ENCODE data around the gene SF1. TPM values are rescaled to one million over a fixed set of nuclear protein-coding genes. Genes with fewer than 3 reads are reported as not detected.

The SF1 gene
- total and polyA plus RNA-seq, 2 donors from 2014 or later: 87.5 to 320 TPM

- H3K4me3 ChIP-seq (ENCODE audit: low read length in 3 of 3): no peak overlapping the region
- intact Hi-C loops (cut with DNase I): no loop called here
- no peak overlapping the region for H3K27ac ChIP-seq (ENCODE audit: low read depth in 2 of 2, low read length in 2 of 2)
- TF ChIP-seq, protein P1, sequence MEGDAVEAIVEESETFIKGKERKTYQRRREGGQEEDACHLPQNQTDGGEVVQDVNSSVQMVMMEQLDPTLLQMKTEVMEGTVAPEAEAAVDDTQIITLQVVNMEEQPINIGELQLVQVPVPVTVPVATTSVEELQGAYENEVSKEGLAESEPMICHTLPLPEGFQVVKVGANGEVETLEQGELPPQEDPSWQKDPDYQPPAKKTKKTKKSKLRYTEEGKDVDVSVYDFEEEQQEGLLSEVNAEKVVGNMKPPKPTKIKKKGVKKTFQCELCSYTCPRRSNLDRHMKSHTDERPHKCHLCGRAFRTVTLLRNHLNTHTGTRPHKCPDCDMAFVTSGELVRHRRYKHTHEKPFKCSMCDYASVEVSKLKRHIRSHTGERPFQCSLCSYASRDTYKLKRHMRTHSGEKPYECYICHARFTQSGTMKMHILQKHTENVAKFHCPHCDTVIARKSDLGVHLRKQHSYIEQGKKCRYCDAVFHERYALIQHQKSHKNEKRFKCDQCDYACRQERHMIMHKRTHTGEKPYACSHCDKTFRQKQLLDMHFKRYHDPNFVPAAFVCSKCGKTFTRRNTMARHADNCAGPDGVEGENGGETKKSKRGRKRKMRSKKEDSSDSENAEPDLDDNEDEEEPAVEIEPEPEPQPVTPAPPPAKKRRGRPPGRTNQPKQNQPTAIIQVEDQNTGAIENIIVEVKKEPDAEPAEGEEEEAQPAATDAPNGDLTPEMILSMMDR (IDR thresholded peaks at IDR 0.05; ENCODE audit: borderline replicate concordance, extremely low read depth, insufficient read depth): no peak
- H3K27me3 ChIP-seq (ENCODE audit: control insufficient read depth, insufficient read depth, low read length): no peaks in the 10 kb centered on the region
- FAIRE-seq (no peak), DNase-seq (peak in 2 of 5 donors; percentile 42 to 51)
- H3K9ac ChIP-seq (ENCODE audit: low read length in 3 of 3): no peak overlapping the region
- peaks cover 31 to 73% (median 64%) of the 10 kb centered on the region in 3 donors for H3K36me3 ChIP-seq (ENCODE audit: control insufficient read depth in 2 of 3, insufficient read depth in 3 of 3, low read length in 3 of 3)
- peaks cover 3 to 42% (median 13%) of the 10 kb centered on the region in 3 donors for H3K4me1 ChIP-seq (ENCODE audit: control insufficient read depth in 2 of 3, insufficient read depth in 2 of 3, low read depth in 1 of 3, low read length in 3 of 3)
- no peaks in the 10 kb centered on the region for H3K9me3 ChIP-seq (ENCODE audit: control insufficient read depth in 2 of 3, insufficient read depth in 1 of 3, low read length in 3 of 3)
Measured at GRCh38 chr11:64766881-64767280, 11.5 kb downstream of the SF1 start.

DNA sequence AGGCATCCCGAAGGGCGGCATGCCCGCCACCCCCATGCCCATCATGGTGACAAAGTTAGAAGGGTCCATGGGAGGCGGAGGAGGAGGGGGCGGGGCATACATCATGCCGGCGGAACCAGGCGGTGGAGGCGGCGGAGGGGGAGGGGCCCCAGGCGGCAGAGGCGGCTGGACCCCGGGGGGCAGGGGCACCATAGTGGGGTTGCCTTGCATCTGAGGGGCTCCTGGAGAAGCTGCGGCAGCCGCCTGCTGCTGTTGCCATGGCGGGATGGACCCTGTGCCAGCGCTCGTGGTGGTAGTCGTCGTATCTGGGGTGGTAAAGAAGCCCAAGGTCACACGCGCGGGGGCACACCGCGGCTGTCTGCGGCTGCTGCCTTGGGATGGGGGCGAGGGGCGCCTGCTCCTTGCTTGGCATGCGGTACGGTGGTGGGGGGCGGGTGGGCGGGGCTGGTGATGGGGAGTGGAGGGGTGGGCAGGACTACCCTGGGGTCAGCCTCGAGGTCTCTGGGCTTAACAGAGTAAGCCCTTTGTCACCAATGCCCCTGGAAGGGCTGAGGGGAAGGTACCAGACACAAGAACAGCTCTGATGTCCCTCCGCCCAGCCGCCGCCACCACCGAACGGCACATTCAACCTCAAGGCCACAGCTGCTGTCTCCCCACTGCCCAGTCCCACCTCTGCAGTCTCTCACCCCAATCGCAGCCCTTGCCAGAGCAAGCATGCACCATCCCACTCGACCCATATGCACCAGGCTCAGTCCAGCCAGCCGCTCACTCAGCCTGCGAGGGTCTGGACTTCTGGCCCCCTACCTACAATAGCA is 12.3 kb downstream of the SF1 start:
- H3K27ac ChIP-seq (ENCODE audit: low read depth in 2 of 2, low read length in 2 of 2): no peak overlapping the region
- intact Hi-C loops (cut with DNase I): no loop called here
- FAIRE-seq (no peak), DNase-seq (peak in 2 of 5 donors; percentile 60 to 77)
- H3K36me3 ChIP-seq (ENCODE audit: control insufficient read depth in 2 of 3, insufficient read depth in 3 of 3, low read length in 3 of 3): peaks cover 31 to 65% (median 58%) of the 10 kb centered on the region in 3 donors
- H3K4me1 ChIP-seq (ENCODE audit: control insufficient read depth in 2 of 3, insufficient read depth in 2 of 3, low read depth in 1 of 3, low read length in 3 of 3): peaks cover 3 to 39% (median 14%) of the 10 kb centered on the region in 3 donors
- TF ChIP-seq, protein P1 (IDR thresholded peaks at IDR 0.05; ENCODE audit: borderline replicate concordance, extremely low read depth, insufficient read depth): no peak
- no peaks in the 10 kb centered on the region for H3K27me3 ChIP-seq (ENCODE audit: control insufficient read depth, insufficient read depth, low read length)
- no peak overlapping the region for H3K9ac ChIP-seq (ENCODE audit: low read length in 3 of 3)
- no peaks in the 10 kb centered on the region for H3K9me3 ChIP-seq (ENCODE audit: control insufficient read depth in 2 of 3, insufficient read depth in 1 of 3, low read length in 3 of 3)
- no peak overlapping the region for H3K4me3 ChIP-seq (ENCODE audit: low read length in 3 of 3)

- Histone ChIP-seq H3K36me3 (ENCODE audit: control insufficient read depth in 2 of 3, insufficient read depth in 3 of 3, low read length in 3 of 3) (peaks cover 26 to 58% (median 51%) of the 10 kb centered on the region in 3 donors), H3K4me1 (ENCODE audit: control insufficient read depth in 2 of 3, insufficient read depth in 2 of 3, low read depth in 1 of 3, low read length in 3 of 3) (peaks cover 3 to 44% (median 20%) of the 10 kb centered on the region in 3 donors), H3K27ac (ENCODE audit: low read depth in 2 of 2, low read length in 2 of 2) (no peak overlapping the region), H3K9ac (ENCODE audit: low read length in 3 of 3) (no peak overlapping the region), H3K9me3 (ENCODE audit: control insufficient read depth in 2 of 3, insufficient read depth in 1 of 3, low read length in 3 of 3) (no peaks in the 10 kb centered on the region), H3K27me3 (ENCODE audit: control insufficient read depth, insufficient read depth, low read length) (no peaks in the 10 kb centered on the region), H3K4me3 (ENCODE audit: low read length in 3 of 3) (no peak overlapping the region)
- DNase-seq (peak in 2 of 5 donors; percentile 56 to 70), FAIRE-seq (no peak)
- intact Hi-C loops (cut with DNase I): no loop called here
- TF ChIP-seq, protein P1 (IDR thresholded peaks at IDR 0.05; ENCODE audit: borderline replicate concordance, extremely low read depth, insufficient read depth): no peak
Measured at GRCh38 chr11:64765291-64765850, 13.0 kb downstream of the SF1 start.

All from kidney (tissue), 14 donors.